Hair follicle dermal papilla cell (primary cell): ENCODE data around the gene SZT2. TPM values are rescaled to one million over a fixed set of nuclear protein-coding genes. Genes with fewer than 3 reads are reported as not detected.

Source experiments
- small RNA-seq: library from RNA; depleted of rRNA; stranded (forward); fragments of <200 nt; gene quantifications from one replicate; pipeline ENCODE3, GENCODE V24; 2012
- total RNA-seq: library from RNA; depleted of rRNA; stranded (reverse); fragments of >200 nt; gene quantifications from 2 replicates; pipeline ENCODE4 v1.2.3, GENCODE V29; 2012

SZT2 gene
- total RNA-seq, result 43.7 and 53.1 TPM in 2 replicates

GRCh38 chr1:43389326-43390313, at the start of gene SZT2, which contains the start of gene MED8:
Gene SZT2 (plus strand): TSS chr1:43389899. CDS start chr1:43389969, 70 bp downstream.
Gene MED8 (minus strand): TSS chr1:43389800. CDS start chr1:43389764, 36 bp downstream.

GRCh38 chr1:43358746-43359693, 30.7 kb upstream of the SZT2 start, which contains the start of gene CDC20:
Gene CDC20 (plus strand): TSS chr1:43358981. CDS start chr1:43359216, 235 bp downstream.

DNA sequence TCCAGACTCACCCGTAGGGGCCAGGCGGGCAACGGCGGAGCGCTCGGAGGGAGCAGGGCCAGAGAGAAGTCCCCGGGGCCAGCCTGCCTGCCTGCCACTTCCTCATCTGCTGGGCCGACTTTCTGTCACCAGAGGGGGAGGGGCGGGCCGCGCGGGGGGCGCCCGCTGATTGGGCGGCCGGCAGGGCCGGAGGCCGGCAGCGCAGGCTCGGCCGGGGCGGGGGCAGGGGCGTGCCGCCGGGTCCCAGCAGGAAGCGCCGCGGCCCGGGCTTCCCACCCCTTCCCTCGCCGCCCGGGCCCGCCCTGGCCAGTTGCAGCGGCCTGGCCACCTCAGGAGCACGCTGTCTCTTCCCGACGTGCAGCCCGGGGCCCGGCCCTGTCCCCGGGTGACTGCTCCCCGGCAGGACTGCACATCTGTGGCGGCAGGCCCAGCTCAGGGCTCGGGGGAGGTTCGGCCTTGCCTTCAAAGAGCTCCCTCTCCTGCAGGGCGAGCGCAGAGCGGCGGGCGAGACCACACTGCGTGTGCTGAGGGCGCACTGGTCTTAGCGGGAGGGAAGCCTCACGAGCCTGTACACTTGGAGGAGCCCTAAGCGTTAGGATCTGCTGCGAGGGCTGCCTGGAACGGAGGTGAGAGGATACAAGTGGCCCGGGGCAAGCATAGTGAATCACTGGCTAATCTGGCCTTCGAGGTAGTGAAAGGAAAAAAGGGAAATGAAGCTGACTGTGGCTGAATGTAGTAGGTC, 21.6 kb upstream of the SZT2 start, which contains the start of gene ELOVL1:
Gene ELOVL1 (minus strand): TSS at position 108 of the 742 bp plus-strand sequence. CDS start 2,402 bp downstream, outside the sequence.

DNA sequence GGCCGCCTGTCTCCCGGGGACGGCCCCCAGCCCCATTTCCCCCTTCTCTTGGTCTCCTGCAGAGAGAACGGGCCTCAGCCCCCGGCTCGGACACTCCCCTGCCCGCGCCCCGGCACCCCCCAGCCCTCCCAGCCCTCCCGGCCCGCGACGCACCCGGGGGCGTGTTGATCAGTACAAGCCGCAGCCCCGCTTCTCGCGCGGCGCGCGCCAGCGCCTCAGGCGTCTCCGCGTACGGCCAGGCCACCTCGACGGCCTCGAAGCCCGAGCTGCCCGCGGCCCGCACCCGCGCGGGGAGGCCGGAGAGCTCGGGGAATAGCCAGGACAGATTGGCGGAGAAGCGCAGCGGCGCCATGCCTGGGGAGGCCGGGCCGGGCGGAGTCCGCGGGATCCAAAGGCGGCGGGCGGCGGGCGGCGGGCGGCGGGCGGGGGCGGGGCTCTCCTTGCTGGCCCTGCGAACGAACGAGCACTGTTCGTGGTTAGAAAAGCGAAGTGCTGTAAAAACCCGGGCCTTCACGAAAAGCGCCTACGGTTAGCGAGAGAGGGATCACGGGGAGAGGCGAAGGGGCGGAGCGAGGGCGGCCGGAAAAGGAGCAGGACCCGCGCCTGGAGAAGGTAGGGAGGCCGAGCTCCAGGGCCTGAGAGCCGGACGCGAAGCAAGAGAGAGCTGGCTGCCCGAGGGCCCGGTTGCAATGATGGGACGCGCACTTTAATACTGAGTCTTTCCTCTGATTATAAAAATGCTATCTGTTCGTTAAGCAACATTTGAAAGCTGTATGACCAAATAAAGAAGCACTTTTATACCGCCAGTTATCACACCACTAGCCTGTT, 64.0 kb downstream of the SZT2 start, which contains the start of gene HYI:
Gene HYI (minus strand): TSS at position 490 of the 828 bp plus-strand sequence. CDS start 138 bp downstream, at position 352.

Small RNA genes within 50 kb of the gene (small RNA-seq; reads per million reads assigned to genes)
- gene MIR6735, result not detected

Other genes with a start within 250 kb of the SZT2 start
- 33.5 and 35.7 TPM in 2 replicates for gene EBNA1BP2, start 217.6 kb upstream of the SZT2 start, total RNA-seq
- 0.61 and 0.81 TPM in 2 replicates for gene CFAP57, start 217.6 kb upstream of the SZT2 start, total RNA-seq
- not detected in 2 replicates for gene TMEM125, start 119.9 kb upstream of the SZT2 start, total RNA-seq
- gene C1orf210, start 104.3 kb upstream of the SZT2 start, total RNA-seq, result not detected in 2 replicates
- gene TIE1, start 88.9 kb upstream of the SZT2 start, total RNA-seq, result not detected in 2 replicates
- gene MPL, start 52.1 kb upstream of the SZT2 start, total RNA-seq, result 0.65 TPM in 1 of 2 replicates, not detected in the other
- gene CDC20, start 30.9 kb upstream of the SZT2 start, total RNA-seq, result 7.2 and 7.6 TPM in 2 replicates
- gene ELOVL1, start 21.9 kb upstream of the SZT2 start, total RNA-seq, result 39.9 and 61.0 TPM in 2 replicates
- 58.7 and 69.8 TPM in 2 replicates for gene MED8, start 99 bp upstream of the SZT2 start, total RNA-seq
- 22.2 and 34.0 TPM in 2 replicates for gene HYI, start 64.0 kb downstream of the SZT2 start, total RNA-seq
- 39.7 and 45.4 TPM in 2 replicates for gene PTPRF, start 141.0 kb downstream of the SZT2 start, total RNA-seq